SIG-M5 treated with dmso at 0.1 percent for 504 hours (cell line): ENCODE results near the gene BRD3OS.
"Not testable (repeated sequence)": the region's sequence is repeated elsewhere in the genome, so short reads cannot be mapped to it uniquely, and the experiment has no call there.

ENCODE experiments used
- DNase-seq: peaks from one replicate; lab custom pipeline; 2025; ENCODE audit not compliant: unreplicated experiment; lab: John Stamatoyannopoulos, UW

BRD3OS gene

GRCh38 chr9:134061688-134062371 lies 36.5 kb downstream of the BRD3OS start:
- no peak for DNase-seq

GRCh38 chr9:134062461-134063087 lies 37.3 kb downstream of the BRD3OS start:
- DNase-seq, result no peak

- DNase-seq, result no peak
These were observed 37.8 kb downstream of the BRD3OS start for GRCh38 chr9:134063088-134063570.

GRCh38 chr9:134063571-134064450 lies 38.5 kb downstream of the BRD3OS start:
- DNase-seq, result no peak

- DNase-seq, result no peak
These were observed 39.4 kb downstream of the BRD3OS start for GRCh38 chr9:134064711-134065110.

GRCh38 chr9:134065612-134066419 lies 40.5 kb downstream of the BRD3OS start:
- peak; percentile 59 for DNase-seq

GRCh38 chr9:134066526-134066912 lies 41.2 kb downstream of the BRD3OS start:
- DNase-seq, result peak; percentile 27

- DNase-seq, result peak; percentile 4
These were observed 41.9 kb downstream of the BRD3OS start for GRCh38 chr9:134066913-134067851.

GRCh38 chr9:134067904-134068743 lies 42.8 kb downstream of the BRD3OS start, which contains the start of gene BRD3:
TSS of gene BRD3 (minus strand) at chr9:134068026. CDS start at chr9:134053477, 14,549 bp downstream.
- DNase-seq, result peak; percentile 68

GRCh38 chr9:134068744-134069479 lies 43.6 kb downstream of the BRD3OS start:
- DNase-seq, result peak; percentile 49

- no peak for DNase-seq
These were observed 44.5 kb downstream of the BRD3OS start for GRCh38 chr9:134069480-134070399.

GRCh38 chr9:134071149-134071548 lies 45.9 kb downstream of the BRD3OS start:
- no peak for DNase-seq

GRCh38 chr9:134072683-134073082 lies 47.4 kb downstream of the BRD3OS start:
- DNase-seq, result not testable (repeated sequence)

GRCh38 chr9:134073500-134073899 lies 48.2 kb downstream of the BRD3OS start:
- no peak for DNase-seq

GRCh38 chr9:134075689-134076088 lies 50.4 kb downstream of the BRD3OS start:
- not testable (repeated sequence) for DNase-seq

- no peak for DNase-seq
These were observed 51.4 kb downstream of the BRD3OS start for GRCh38 chr9:134076644-134077043.
